GM18517 (cell line): ENCODE results near the gene OOSP1.
"Not testable (repeated sequence)": the region's sequence is repeated elsewhere in the genome, so short reads cannot be mapped to it uniquely, and the experiment has no call there.

Source experiments
- ATAC-seq: cut with Tn5 transposase; IDR thresholded peaks from one replicate; pipeline ENCODE4 v1.9.1; 2021; ENCODE audit warnings: mild to moderate bottlenecking, moderate library complexity; ENCODE audit not compliant: unreplicated experiment

The OOSP1 gene

DNA sequence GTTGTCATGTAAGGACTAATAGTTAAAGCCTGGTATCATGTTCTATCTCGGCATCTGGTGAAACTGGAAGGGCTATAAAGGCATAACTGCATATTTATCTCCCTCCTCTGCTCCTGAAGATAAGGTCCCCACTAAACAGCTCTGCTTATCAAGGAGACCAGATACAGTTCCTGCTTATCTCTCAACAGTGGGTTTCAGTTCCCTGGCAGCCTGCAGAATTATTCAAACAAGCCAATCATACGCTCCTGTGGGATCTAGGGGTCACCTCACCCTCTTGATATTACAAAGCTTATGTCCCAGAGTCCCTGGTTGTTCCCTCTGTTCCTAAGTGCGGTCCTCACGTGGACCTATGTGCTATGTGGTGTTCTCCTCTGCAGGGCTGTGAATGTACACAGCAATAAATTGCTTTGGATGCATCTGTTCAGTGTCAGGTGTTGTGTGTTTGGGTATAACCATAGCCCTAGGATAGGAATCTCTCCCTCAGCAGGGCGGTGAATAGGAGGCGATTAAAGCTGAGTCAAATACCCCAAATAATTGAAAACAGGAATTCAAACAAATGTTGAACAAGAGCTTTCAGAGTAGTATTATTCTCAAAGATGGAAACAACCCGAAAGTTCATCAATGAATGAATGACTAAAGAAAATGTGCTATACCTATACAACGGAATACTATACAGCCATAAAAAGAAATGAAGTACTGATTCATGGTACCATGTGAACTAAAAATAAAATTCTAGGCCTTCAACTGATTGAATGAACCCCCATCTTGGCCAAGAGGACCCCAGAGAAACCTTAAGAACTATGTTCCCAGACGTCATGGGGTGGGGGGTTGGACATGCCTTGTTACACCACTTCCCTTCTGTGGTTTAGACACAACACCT is 22.5 kb downstream of the OOSP1 start:
- no peak for ATAC-seq

GRCh38 chr11:59962107-59962482 is 23.9 kb downstream of the OOSP1 start:
- ATAC-seq: no peak

DNA sequence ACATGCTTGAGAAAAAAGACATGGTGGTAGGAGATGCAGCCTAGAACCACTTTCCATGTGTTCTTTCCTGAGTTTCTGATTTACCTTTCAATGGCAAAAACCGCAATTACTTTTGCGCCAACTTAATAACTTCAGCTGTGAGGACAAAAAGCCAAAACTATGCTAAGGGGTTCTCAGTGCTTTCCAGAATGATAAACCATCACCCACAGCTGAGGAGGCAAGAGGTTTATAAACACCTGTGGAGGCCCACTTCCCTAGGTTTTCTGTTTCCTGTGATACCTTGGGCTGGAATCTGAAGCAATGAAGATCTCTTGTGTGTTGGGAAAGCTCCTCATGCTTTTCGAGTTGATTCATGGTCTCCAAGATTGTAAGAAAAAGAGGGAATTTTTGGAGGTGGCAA is 25.5 kb downstream of the OOSP1 start, which contains the start of gene OOSP4A:
Gene OOSP4A (plus strand): TSS at position 301 of the 400 bp plus-strand sequence. CDS start 0 bp downstream, at position 301.
- no peak for ATAC-seq

DNA sequence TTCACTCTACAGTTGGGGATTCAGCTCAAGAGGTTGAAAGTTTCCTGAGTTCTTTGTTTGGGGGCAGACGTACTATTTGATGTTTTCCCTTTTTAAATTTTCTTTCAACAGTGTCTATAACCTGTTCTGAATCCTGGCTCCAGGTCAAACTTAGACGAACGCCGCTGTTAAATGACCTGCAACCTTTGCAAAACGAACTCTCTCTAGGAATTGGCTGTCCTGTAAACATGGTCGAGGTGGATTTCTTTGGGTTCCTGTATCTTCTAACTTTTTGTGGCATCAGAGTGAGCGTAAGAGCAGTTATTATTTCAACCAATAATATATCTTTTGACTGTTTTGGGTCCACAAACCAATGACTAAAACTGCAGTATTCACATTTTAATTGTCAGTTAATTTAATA is 27.2 kb downstream of the OOSP1 start:
- ATAC-seq: no peak

GRCh38 chr11:59966201-59966600 is 28.0 kb downstream of the OOSP1 start:
- ATAC-seq: no peak

- no peak for ATAC-seq
These were observed 29.6 kb downstream of the OOSP1 start for GRCh38 chr11:59967677-59968394.

DNA sequence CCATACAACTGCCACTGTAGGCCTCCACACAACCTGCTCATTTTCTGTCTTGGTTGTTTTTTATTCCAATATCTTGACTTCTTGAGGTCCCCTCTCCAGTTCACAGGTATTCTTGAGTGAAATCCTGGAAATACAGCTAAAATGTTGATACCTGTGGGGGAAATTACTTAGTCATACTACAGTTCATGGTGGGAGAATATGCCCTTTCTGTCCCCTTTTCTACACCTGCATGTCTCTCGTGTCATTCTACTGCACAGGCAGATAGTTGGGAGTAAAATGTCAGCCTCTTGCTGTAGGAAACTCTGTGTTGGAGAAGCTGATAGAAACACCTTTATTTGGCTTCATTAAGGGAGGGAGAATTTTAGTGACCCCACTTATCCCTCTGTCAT is 30.2 kb downstream of the OOSP1 start:
- ATAC-seq: no peak

DNA sequence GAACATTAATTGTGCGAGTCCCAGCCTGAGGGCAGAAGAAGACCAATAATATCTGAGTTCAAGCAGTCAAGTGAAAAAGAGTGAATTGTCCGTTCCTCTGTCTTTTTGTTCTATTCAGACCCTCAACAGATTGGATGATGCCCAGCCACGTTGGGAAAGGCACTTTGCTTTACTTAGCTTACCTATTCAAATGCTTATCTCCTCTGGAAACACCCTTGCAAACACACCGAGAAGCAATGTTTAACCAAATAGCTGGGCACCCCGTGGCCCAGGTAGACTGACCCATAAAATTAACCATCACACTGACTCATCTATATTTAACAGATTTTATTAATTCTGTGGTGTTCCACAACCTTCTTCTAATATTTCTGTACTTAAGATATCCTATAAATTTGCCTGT is 34.9 kb downstream of the OOSP1 start:
- ATAC-seq: no peak

DNA sequence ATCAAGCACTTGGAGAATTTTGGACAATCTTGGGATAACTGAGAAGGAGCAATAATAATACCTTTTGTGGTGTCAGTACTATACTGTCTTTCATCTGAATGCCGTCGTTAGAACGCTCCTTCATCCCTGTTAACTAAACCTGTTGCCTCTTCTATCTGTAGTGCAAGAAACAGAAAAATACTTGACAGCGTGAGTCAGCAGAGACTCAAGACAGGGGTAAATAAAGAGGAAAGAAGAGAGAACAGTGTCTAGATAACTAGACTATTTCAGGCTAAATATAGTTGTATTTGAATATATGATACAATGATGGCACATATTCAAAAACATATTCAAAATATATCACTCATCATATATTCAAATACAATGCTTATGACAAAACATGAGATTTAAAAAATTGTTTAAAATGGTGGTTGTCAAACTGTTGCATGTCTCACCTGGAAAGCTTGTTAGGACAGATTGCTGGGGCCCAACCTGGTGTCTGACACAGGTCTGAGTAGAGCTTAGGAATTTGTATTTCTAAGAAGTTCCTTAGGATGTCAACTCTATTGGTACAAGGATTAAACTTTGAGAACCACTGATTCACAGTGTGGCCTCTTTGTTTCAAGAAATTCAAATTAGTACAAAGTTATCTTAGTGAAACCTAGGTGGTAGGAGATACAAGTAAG is 43.0 kb downstream of the OOSP1 start:
- no peak for ATAC-seq

DNA sequence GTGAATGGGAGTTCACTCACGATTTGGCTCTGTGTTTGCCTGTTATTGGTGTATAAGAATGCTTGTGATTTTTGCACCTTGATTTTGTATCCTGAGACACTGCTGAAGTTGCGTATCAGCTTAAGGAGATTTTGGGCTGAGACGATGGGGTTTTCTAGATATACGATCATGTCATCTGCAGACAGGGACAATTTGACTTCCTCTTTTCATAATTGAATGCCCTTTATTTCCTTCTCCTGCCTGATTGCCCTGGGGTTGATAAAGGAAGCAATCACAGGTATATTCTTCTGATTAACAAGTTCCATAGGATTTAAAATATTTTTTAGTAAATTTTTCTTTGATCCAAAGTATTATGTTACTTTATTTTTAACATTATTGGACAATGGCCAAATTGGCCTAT is 43.8 kb downstream of the OOSP1 start:
- not testable (repeated sequence) for ATAC-seq

- ATAC-seq: no peak
These were observed 45.0 kb downstream of the OOSP1 start for GRCh38 chr11:59983212-59983611.

DNA sequence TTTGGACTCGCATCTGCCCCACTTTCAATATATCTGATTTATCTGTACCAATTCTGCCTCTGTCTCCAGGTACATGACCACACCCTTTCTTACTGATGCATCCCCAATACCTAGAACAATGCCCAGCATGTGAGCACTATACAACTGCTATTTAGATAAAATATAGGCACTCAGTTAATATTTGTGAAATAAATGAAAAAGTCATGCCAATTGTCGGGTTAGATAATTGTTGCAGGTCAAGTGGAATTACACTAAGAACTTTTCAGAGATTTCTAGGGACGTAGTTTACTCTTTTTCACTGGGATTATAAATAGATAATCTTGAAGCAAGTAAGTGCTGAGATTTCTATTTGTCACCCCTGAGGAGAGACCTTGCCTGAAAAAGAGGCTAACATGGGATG is 46.1 kb downstream of the OOSP1 start:
- no peak for ATAC-seq

DNA sequence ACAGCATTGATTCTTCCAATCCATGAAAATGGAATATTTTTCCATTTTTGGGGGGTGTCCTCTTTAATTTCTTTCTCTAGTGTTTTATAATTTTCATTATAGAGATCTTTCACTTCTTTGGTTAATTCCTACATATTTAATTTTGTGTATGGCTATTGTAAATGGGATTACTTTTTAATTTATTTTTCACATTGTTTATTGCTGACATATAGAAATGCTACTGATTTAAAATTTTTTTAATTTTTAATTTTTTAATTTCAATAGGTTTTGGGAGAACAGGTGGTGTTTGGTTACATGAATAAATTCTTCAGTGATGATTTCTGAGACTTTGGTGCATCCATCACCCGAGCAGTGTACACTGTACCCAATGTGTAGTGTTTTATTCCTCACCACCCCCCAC is 52.2 kb downstream of the OOSP1 start:
- ATAC-seq: no peak

DNA sequence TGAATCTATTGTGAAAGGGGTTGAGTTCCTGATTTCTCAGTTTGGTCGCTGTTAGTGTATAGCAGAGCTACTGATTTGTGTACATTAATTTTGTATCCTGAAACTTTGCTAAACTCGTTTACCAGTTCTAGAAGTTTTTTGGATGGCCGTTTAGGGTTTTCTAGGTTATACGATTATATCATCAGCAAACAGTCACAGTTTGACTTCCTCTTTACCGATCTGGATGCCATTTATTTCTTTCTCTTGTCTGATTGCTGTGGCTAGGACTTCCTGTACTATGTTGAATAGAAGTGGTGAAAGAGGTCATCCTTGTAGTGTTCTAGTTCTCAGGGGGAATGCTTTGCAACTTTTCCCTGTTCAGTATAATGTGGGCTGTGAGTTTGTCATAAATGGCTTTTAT is 54.2 kb downstream of the OOSP1 start:
- ATAC-seq: no peak

GRCh38 chr11:59997800-59998199 is 59.6 kb downstream of the OOSP1 start:
- ATAC-seq: no peak

DNA sequence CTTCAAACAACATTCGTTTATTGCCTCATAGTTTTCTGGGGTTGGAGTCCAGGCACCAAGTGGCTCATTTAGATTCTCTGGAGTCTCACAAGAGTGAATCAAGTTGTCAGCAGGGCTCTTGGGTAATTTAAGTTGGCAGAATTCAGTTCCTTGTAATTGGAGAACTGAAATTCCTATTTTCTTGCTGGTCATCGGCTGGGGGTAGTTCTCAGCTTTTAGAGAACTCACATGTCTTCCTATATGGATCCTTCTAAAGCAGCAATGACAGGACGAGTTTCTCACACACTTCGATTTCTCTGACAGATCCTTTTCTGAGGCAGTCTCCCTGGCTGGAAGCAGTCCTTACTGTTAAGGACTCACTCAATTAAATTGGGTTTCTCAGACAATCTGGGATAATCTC is 61.5 kb downstream of the OOSP1 start:
- ATAC-seq: no peak

DNA sequence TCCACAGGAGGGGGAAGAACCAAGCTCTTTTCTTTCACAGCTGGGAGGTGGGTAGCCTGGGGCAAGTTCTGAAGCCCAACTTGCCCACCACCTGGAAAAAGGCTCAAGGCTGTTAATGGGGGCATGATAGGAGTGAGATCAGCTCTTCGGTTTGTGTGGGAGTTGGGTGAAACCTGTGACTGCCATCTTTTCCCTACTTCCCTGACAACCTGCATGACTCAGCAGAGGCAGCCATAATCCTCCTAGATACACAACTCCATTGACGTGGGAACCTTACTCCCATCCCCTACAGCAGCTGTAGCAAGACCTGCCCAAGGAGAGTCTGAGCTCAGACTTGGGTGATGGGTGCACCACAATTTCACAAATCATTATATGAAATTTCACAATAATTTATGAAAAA is 65.5 kb downstream of the OOSP1 start:
- no peak for ATAC-seq

GRCh38 chr11:60005360-60005759 is 67.1 kb downstream of the OOSP1 start:
- ATAC-seq: no peak
